IPS-18c (cell line): ENCODE measurements around the gene SDR42E2.

Experiments
- H3K4me3 ChIP-seq: 2 replicates; pipeline ENCODE4 v1.7.0; 2013; ENCODE audit warnings: low read depth, mild to moderate bottlenecking, low read length, moderate library complexity; ENCODE audit not compliant: insufficient read depth
- H3K9me3 ChIP-seq: one replicate; pipeline ENCODE4 v1.6.1; 2013; ENCODE audit warnings: mild to moderate bottlenecking, low read length, moderate library complexity; ENCODE audit not compliant: control insufficient read depth, insufficient read depth

Gene SDR42E2

DNA sequence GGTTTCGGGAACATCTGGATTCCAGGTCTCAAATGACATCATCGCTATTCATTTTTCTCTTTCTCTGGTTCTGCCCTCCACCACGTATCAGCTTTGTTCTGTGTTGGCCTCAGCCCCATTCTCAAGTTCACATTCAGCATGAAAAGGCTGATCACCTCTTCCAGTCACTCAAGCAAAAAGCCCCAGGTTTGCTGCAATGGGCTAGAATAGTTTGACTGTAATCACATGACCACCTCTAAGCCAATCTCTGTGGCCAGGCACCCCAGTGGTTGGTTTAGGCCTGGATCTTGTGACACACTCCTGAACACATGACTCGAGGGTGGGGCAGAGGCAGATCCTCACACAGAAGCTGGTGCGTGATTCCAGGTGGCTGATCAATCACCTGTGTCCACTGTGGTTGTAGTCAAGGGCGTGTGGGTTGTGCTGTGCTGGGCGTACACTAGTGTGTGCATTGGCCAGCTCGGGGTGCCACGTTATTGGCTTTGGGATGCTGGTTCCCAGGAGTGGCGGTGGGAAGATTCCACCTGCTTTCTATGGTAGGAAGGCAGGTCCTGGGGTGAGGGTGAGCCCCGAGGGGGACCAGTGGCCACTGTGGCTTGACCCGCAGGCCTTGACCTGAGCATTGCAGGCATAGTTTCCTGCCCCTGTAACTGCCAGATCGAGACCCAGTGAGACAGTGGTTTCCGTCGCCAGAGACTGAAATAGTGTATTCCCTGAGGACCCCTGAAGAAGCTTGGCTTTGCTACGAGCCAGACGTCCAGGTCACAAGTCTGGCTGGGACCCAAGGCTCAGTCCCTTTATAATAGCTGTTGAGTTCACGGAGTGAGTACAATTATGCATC, 55.8 kb downstream of the SDR42E2 start:
- no peak overlapping the region for H3K4me3 ChIP-seq

GRCh38 chr16:22219389-22220068, 57.2 kb downstream of the SDR42E2 start:
- H3K4me3 ChIP-seq = no peak overlapping the region
- H3K9me3 ChIP-seq = no peaks in the 10 kb centered on the region

More for the DNA sequence above, 55.8 kb downstream of the SDR42E2 start:
- no peaks in the 10 kb centered on the region for H3K9me3 ChIP-seq

GRCh38 chr16:22220069-22220440, 57.7 kb downstream of the SDR42E2 start:
- Histone ChIP-seq H3K9me3 (no peaks in the 10 kb centered on the region), H3K4me3 (no peak overlapping the region)

GRCh38 chr16:22220714-22221113, 58.4 kb downstream of the SDR42E2 start:
- H3K9me3 ChIP-seq = no peaks in the 10 kb centered on the region
- H3K4me3 ChIP-seq = no peak overlapping the region

GRCh38 chr16:22222006-22222405, 59.7 kb downstream of the SDR42E2 start:
- Histone ChIP-seq H3K4me3 (no peak overlapping the region), H3K9me3 (no peaks in the 10 kb centered on the region)

DNA sequence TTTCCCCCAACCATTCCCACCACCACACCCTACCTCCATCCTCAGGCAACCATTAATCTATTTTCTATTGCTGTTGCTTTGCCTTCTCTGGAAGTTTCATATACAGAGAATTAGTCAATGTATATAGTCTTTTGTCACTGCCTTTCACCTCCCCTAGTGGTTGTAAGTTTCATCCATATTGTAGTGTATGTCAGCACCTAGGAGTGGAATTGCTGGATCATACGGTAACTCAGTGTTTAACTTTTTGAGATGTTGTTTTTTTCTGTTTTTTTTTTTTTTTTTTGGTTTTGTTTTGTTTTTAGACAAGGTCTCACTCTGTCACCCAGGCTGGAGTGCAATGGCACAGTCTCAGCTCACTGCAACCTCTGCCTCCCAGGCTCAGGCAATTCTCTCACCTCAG, 60.7 kb downstream of the SDR42E2 start:
- Histone ChIP-seq H3K9me3 (no peaks in the 10 kb centered on the region), H3K4me3 (no peak overlapping the region)

GRCh38 chr16:22225060-22225459, 62.8 kb downstream of the SDR42E2 start:
- H3K9me3 ChIP-seq = no peaks in the 10 kb centered on the region
- H3K4me3 ChIP-seq = 0 out of 2 replicates have a peak overlapping the region, but pooled peaks have one; percentile 1

GRCh38 chr16:22229889-22230288, 67.6 kb downstream of the SDR42E2 start:
- H3K9me3 ChIP-seq = no peaks in the 10 kb centered on the region
- no peak overlapping the region for H3K4me3 ChIP-seq

DNA sequence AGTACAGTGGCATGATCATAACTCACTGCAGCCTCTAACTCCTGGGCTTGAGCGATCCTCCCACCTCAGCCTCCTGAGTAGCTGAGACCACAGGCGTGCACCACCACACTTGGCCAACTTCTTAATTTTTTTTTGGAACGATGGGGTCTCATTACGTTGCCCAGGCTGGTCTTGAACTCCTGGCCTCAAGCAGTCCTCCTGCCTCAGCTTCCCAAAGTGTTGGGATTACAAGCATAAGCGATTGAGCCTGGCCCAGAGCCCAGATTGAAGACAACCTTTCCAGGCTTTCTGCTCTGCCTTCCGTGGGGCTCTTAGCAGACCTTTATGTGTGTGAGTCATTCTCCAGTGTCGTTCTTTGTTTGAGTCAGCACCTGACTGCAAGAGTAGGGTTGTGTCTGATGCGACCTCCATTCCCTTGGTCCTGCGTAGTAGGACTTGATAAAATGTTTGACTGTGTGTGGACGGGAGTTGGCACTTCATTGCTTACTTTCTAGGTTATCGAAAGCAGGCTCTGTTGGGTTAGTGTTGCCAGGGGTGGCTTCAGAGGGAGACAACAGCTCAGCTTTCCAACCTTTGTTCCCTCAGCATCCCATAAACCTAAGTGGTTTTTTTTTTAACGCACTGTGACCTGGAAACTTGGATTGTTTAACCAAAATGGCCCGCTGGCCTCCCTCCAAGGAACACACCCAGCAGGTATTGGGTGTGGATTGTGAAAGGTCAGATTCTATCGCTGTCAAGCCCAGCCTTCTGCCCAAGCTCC, 70.2 kb downstream of the SDR42E2 start:
- no peak overlapping the region for H3K4me3 ChIP-seq
- H3K9me3 ChIP-seq = no peaks in the 10 kb centered on the region

GRCh38 chr16:22233037-22233372, 70.7 kb downstream of the SDR42E2 start:
- Histone ChIP-seq H3K4me3 (no peak overlapping the region), H3K9me3 (no peaks in the 10 kb centered on the region)

DNA sequence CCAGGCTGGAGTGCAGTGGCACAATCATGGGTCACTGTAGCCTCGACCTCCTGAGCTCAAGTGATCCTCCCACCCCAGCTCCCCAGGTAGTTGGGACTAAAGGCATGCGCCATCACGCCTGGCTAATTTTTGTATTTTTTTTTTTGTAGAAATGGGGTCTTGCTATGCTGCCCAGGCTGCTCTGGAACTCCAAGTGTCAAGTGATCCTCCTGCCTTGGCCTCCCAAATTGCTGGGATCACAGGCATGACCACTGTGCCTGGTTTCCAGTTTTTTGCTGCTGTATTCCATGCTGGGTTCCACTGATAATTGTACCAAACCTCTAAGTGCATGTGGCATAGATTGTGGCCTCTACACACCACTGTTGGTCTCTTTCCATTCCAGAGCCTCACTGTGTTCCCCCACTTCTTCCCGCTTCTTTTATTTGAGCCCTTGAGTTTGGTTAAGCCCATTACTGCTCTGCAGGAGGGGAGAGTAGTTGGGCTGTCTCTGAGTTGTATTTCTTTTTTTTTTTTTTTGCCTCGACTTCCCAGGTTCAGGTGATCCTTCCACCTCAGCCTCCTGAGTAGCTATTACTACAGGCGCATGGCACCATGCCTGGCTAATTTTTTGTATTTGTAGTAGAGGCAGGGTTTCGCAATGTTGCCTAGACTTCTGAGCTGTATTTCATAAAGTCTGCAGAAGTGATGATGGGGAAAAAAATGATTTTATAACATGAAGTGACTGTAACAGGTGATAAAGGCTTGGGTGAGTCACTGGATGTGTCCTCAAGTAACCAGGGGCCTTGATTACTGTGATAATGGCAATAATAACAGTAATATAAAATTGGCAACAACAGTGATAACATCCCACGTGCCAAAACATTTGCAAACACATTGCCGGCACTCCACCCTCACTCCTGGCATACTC, 73.8 kb downstream of the SDR42E2 start:
- Histone ChIP-seq H3K9me3 (peaks cover 2% of the 10 kb centered on the region), H3K4me3 (no peak overlapping the region)

GRCh38 chr16:22239131-22239805, 77.0 kb downstream of the SDR42E2 start:
- Histone ChIP-seq H3K4me3 (no peak overlapping the region), H3K9me3 (peaks cover 2% of the 10 kb centered on the region)

DNA sequence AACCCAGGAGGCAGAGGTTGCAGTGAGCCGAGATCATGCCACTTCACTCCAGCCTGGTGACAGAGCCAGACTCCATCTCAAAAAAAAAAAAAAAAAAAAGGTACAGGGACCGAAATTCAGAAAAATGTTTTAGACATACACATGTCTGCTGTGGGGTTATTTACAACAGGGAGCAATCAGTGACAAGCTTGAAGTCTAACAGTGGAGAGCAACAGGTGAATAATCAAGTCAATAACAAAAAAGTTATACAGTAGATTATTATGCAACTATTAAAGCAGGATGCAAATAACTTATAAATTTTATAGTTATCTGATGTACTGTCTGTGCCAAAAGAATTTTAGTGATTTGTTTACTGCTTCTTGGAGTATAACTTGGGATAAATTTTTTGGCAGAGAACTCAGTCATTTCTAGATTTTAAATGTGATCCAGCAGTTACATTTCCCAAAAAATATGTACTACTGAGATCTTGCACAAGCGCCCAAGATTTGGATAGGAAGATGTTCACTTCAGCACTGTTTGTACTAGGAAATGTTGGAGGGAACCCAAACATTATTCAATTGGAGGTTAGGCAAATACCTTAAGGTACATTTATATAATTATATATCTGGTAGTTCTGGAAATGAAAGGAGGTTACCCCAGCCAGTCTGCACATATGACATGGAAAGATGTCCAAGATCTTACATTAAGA, 77.9 kb downstream of the SDR42E2 start:
- no peak overlapping the region for H3K4me3 ChIP-seq
- H3K9me3 ChIP-seq = peaks cover 2% of the 10 kb centered on the region
